A549 (cell line): ENCODE results near the gene SNRPA. TPM values are rescaled to one million over a fixed set of nuclear protein-coding genes. Genes with fewer than 3 reads are reported as not detected.
A peak's percentile ranks its signal among the peaks of the same experiment; 100 is the strongest.

Experiments
- ATAC-seq, 2 experiments: fragments of 200-7000 bp in 1 of 2; fragments of >200 bp in 1 of 2; cut with Nextera tagmentation in 1 of 2; cut with Tn5 transposase in 1 of 2; 3 replicates each; pipeline versions ENCODE4 v1.8.0 to v1.9.1; 2018 to 2020; ENCODE audit warnings: mild to moderate bottlenecking in 1 of 2, moderate library complexity in 1 of 2
- CTCF ChIA-PET: fragments of 300-600 bp; sonication (Branson Sonifier 250); formaldehyde crosslinking; extraction: SDS; loops from one replicate; lab custom pipeline; 2021; ENCODE audit warnings: antibody characterized with exemption, inconsistent platforms; lab: Yijun Ruan, JAX
- POLR2A ChIA-PET: fragments of 350-600 bp; formaldehyde crosslinking; extraction: SDS; loops from one replicate; lab custom pipeline; 2021; ENCODE audit warnings: antibody characterized with exemption, inconsistent platforms; lab: Yijun Ruan, JAX
- DNase-seq, 2 experiments: peaks; one replicate each; pipeline versions ENCODE4 v3.0.0 to v3.0.0-alpha.2; 2011 to 2016; ENCODE audit warnings: low read depth in 1 of 2, low spot score in 1 of 2
- FAIRE-seq: peaks from 2 replicates; lab custom pipeline; 2011; peaks lifted over from hg19 to GRCh38; lab: Jason Lieb, UNC
- H3K27ac ChIP-seq, 2 experiments: fragments of >200 bp; sonication (Bioruptor Twin); formaldehyde crosslinking; 3 replicates each; pipeline ENCODE4 v1.5.1; 2016 to 2017
- H3K4me1 ChIP-seq: fragments of >200 bp; sonication (Bioruptor Twin); formaldehyde crosslinking; 3 replicates; pipeline ENCODE4 v1.6.1; 2016
- H3K4me2 ChIP-seq: fragments of >200 bp; sonication (Bioruptor Twin); formaldehyde crosslinking; 3 replicates; pipeline ENCODE4 v1.6.1; 2016
- H3K4me3 ChIP-seq: fragments of >200 bp; sonication (Bioruptor Twin); formaldehyde crosslinking; 3 replicates; pipeline ENCODE4 v1.5.1; 2016
- H3K9me3 ChIP-seq: fragments of >200 bp; sonication (Bioruptor Twin); formaldehyde crosslinking; 3 replicates; pipeline ENCODE4 v1.6.1; 2016
- BCL3 ChIP-seq: fragments of >200 bp; sonication (Bioruptor Twin); formaldehyde crosslinking; IDR thresholded peaks from 3 replicates; pipeline ENCODE4 v1.6.1; 2016
- CBX2 ChIP-seq: fragments of 200-600 bp; sonication (generic); IDR thresholded peaks from 2 replicates; pipeline ENCODE4 v1.6.1; 2016; ENCODE audit warnings: low read depth, mild to moderate bottlenecking, borderline replicate concordance
- CEBPB ChIP-seq, 2 experiments: fragments of >200 bp in 1 of 2; sonication (Bioruptor Twin) in 1 of 2; formaldehyde crosslinking in 1 of 2; IDR thresholded peaks; 2 replicates each; pipeline ENCODE4 v1.6.1; 2012 to 2016
- HDAC2 ChIP-seq: fragments of 200-600 bp; sonication (generic); IDR thresholded peaks from 2 replicates; pipeline ENCODE4 v1.6.1; 2016
- KDM1A ChIP-seq: fragments of 200-600 bp; sonication (generic); IDR thresholded peaks from 2 replicates; pipeline ENCODE4 v1.6.1; 2016; ENCODE audit warnings: low read depth, mild to moderate bottlenecking
- NPAS2 ChIP-seq: fragments of 250-450 bp; sonication (Bioruptor Pico); IDR thresholded peaks from 2 replicates; pipeline ENCODE4 v1.8.0; 2022; ENCODE audit warnings: mild to moderate bottlenecking, moderate library complexity, borderline replicate concordance
- PHF8 ChIP-seq: fragments of 200-600 bp; sonication (generic); IDR thresholded peaks from 2 replicates; pipeline ENCODE4 v1.6.1; 2016; ENCODE audit warnings: low read depth, mild to moderate bottlenecking, antibody characterized with exemption, moderate library complexity, borderline replicate concordance
- SREBF2 ChIP-seq: fragments of 450-650 bp; IDR thresholded peaks from 2 replicates; pipeline ENCODE4 v1.6.1; 2014; ENCODE audit warnings: mild to moderate bottlenecking, moderate library complexity
- ZNF302 ChIP-seq: fragments of 250-450 bp; sonication (Bioruptor Pico); IDR thresholded peaks from 2 replicates; pipeline ENCODE4 v1.9.0; 2021; ENCODE audit warnings: inconsistent platforms, mild to moderate bottlenecking, moderate library complexity
- WGBS: methylation state at CpG from one replicate; pipeline ENCODE4 v1.1.6; 2017; ENCODE audit errors: missing lambda C conversion rate; 5-methylcytosine and 5-hydroxymethylcytosine counted together
- polyA plus RNA-seq, 4 experiments: library from polyadenylated mRNA; depleted of rRNA in 3 of 4; stranded (reverse); fragments of >200 nt; fragmentation: RNase III in 1 of 4; extraction: RNeasy Plus Mini Kit Qiagen cat#74134 plus additional on column Dnase treatment in 1 of 4; gene quantifications; 2 replicates in 3 of 4; 3 replicates in 1 of 4; pipeline ENCODE4 v1.2.3, GENCODE V29; 2011 to 2017
- TF ChIP-seq, protein P1 (sequence below): IDR thresholded peaks from 2 replicates; pipeline ENCODE4 v1.6.1; 2012
- TF ChIP-seq, protein P2 (sequence below): fragments of 250-450 bp; sonication (Bioruptor Pico); IDR thresholded peaks from 2 replicates; pipeline ENCODE4 v1.5.0; 2021; ENCODE audit warnings: mild to moderate bottlenecking, moderate library complexity, borderline replicate concordance
- TF ChIP-seq, protein P3 (sequence below): fragments of 200-600 bp; sonication (generic); IDR thresholded peaks from 2 replicates; pipeline ENCODE4 v1.6.1; 2016; ENCODE audit warnings: antibody characterized with exemption, mild to moderate bottlenecking, moderate library complexity

SNRPA gene
- polyA plus RNA-seq, 2 of the 4 experiments (the other 2 are of a cell fraction): 141 to 236 TPM

DNA sequence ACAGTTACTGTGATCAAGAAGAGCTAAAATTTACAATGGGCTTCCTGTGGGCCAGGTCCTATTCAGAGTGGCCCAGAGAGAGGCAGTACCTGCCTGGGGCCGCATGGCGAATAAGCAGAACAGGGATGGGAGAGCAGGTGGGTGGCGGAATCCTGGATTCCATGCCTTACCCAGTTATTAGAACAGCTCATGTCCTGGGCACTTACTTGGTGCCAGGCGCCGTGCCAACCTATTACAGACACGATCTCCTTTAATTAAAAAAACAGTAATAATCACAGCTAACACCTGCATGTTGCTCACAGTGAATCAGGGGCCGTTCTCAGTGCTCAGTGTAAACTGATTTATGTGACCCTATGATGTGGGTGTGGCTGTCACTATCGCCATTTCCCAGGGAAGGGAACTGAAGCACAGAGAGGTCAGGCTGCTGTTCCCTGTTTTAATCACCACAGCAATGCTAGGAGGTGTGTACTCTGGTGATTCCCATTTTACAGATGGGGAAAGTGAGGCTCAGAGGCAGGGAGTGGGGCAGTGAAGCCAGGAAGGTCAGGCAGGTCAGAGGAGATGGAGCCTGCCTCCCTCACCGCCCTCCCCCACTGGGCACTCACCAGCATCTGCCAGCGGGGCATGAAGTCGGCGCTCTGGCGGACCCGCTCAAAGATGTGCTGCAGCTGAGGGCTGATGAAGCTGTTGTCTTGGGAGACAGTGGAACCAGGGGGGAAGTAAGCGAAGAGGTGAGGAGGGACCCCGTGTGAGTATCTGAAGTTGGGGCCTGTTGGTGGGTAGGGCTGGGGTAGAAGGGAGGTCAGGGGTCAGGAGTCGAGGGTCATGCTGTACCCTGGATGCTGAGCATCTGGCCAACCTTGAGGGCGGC, 46.3 kb upstream of the SNRPA start:
- POLR2A ChIA-PET: interaction anchor here (0.6 to 1.1 kb wide), 4 partner anchors 12 to 545 kb away, joined by 3 to 5 read pairs (median 3); partner anchors contain the start of genes COQ8B and ITPKC
- Histone ChIP-seq H3K4me3 (no peak overlapping the region), H3K4me1 (peaks cover 8% of the 10 kb centered on the region; the same call in 2 of the 3 replicates), H3K27ac (no peak overlapping the region), H3K4me2 (no peak overlapping the region), H3K9me3 (no peaks in the 10 kb centered on the region)
- 92% methylated on average over 18 of the region's 18 CpGs for WGBS
- peak; percentile 72; the same call in 1 of the 2 replicates for TF ChIP-seq KDM1A
- TF ChIP-seq PHF8: no peak
- DNase-seq (no peak), ATAC-seq (no peak), FAIRE-seq (no peak)
- CTCF ChIA-PET: interaction anchor here (0.6 to 11.7 kb wide), 10 partner anchors 9 to 94 kb away, joined by 3 to 178 read pairs (median 4); partner anchors contain the start of genes EGLN2 and NUMBL

- 95% methylated on average over 9 of the region's 9 CpGs for WGBS
- TF ChIP-seq, protein P1, sequence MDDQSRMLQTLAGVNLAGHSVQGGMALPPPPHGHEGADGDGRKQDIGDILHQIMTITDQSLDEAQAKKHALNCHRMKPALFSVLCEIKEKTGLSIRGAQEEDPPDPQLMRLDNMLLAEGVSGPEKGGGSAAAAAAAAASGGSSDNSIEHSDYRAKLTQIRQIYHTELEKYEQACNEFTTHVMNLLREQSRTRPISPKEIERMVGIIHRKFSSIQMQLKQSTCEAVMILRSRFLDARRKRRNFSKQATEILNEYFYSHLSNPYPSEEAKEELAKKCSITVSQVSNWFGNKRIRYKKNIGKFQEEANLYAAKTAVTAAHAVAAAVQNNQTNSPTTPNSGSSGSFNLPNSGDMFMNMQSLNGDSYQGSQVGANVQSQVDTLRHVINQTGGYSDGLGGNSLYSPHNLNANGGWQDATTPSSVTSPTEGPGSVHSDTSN: no peak
- TF ChIP-seq, protein P2, sequence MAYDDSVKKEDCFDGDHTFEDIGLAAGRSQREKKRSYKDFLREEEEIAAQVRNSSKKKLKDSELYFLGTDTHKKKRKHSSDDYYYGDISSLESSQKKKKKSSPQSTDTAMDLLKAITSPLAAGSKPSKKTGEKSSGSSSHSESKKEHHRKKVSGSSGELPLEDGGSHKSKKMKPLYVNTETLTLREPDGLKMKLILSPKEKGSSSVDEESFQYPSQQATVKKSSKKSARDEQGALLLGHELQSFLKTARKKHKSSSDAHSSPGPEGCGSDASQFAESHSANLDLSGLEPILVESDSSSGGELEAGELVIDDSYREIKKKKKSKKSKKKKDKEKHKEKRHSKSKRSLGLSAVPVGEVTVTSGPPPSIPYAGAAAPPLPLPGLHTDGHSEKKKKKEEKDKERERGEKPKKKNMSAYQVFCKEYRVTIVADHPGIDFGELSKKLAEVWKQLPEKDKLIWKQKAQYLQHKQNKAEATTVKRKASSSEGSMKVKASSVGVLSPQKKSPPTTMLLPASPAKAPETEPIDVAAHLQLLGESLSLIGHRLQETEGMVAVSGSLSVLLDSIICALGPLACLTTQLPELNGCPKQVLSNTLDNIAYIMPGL (CRISPR knock-in tag): no peak
- TF ChIP-seq KDM1A (no peak), HDAC2 (no peak), SREBF2 (no peak), CBX2 (no peak), NPAS2 (no peak), BCL3 (no peak), ZNF302 (CRISPR knock-in tag) (no peak), CEBPB (IDR thresholded peaks at IDR 0.05) (no peak)
- TF ChIP-seq, protein P3, sequence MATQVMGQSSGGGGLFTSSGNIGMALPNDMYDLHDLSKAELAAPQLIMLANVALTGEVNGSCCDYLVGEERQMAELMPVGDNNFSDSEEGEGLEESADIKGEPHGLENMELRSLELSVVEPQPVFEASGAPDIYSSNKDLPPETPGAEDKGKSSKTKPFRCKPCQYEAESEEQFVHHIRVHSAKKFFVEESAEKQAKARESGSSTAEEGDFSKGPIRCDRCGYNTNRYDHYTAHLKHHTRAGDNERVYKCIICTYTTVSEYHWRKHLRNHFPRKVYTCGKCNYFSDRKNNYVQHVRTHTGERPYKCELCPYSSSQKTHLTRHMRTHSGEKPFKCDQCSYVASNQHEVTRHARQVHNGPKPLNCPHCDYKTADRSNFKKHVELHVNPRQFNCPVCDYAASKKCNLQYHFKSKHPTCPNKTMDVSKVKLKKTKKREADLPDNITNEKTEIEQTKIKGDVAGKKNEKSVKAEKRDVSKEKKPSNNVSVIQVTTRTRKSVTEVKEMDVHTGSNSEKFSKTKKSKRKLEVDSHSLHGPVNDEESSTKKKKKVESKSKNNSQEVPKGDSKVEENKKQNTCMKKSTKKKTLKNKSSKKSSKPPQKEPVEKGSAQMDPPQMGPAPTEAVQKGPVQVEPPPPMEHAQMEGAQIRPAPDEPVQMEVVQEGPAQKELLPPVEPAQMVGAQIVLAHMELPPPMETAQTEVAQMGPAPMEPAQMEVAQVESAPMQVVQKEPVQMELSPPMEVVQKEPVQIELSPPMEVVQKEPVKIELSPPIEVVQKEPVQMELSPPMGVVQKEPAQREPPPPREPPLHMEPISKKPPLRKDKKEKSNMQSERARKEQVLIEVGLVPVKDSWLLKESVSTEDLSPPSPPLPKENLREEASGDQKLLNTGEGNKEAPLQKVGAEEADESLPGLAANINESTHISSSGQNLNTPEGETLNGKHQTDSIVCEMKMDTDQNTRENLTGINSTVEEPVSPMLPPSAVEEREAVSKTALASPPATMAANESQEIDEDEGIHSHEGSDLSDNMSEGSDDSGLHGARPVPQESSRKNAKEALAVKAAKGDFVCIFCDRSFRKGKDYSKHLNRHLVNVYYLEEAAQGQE: no peak
- no peak for ATAC-seq
- ChIA-PET CTCF (interaction anchor here (0.7 to 11.7 kb wide), 2 partner anchors 11 to 42 kb away, joined by 4 to 178 read pairs; no protein-coding TSS in a partner anchor), POLR2A (no interaction called here)
- H3K9me3 ChIP-seq: no peaks in the 10 kb centered on the region
- no peak overlapping the region for H3K4me3 ChIP-seq
- FAIRE-seq: no peak
- H3K27ac ChIP-seq: no peak overlapping the region
- H3K4me1 ChIP-seq: peaks cover 8% of the 10 kb centered on the region; the same call in 2 of the 3 replicates
- no peak overlapping the region for H3K4me2 ChIP-seq
- no peak for DNase-seq
Observed at GRCh38 chr19:40705362-40705651, 45.7 kb upstream of the SNRPA start.
